GM21515 (cell line): ENCODE measurements around the gene TMIGD3.

Source experiments
- ATAC-seq: cut with Tn5 transposase; IDR thresholded peaks from one replicate; pipeline ENCODE4 v1.9.1; 2021; ENCODE audit not compliant: unreplicated experiment

The TMIGD3 gene

GRCh38 chr1:111507411-111508201 lies 4.2 kb upstream of the TMIGD3 start:
- peak; percentile 44 for ATAC-seq

GRCh38 chr1:111506561-111506960 lies 3.1 kb upstream of the TMIGD3 start:
- ATAC-seq: no peak

GRCh38 chr1:111505641-111506119 lies 2.2 kb upstream of the TMIGD3 start:
- peak; percentile 56 for ATAC-seq

GRCh38 chr1:111504097-111504496 lies 664 bp upstream of the TMIGD3 start:
- ATAC-seq: no peak

- ATAC-seq: no peak
These were observed 1.8 kb downstream of the TMIGD3 start for GRCh38 chr1:111501645-111502044.

GRCh38 chr1:111499026-111499785 lies 4.2 kb downstream of the TMIGD3 start:
- no peak for ATAC-seq

- no peak for ATAC-seq
These were observed 5.8 kb downstream of the TMIGD3 start for GRCh38 chr1:111497592-111497991.

- ATAC-seq: no peak
These were observed 7.0 kb downstream of the TMIGD3 start for GRCh38 chr1:111496398-111496797.

GRCh38 chr1:111491070-111491469 lies 12.4 kb downstream of the TMIGD3 start:
- ATAC-seq: no peak

- ATAC-seq: no peak
These were observed 13.2 kb downstream of the TMIGD3 start for GRCh38 chr1:111490220-111490619.

- no peak for ATAC-seq
These were observed 13.8 kb downstream of the TMIGD3 start for GRCh38 chr1:111489604-111490003.

GRCh38 chr1:111488669-111489068 lies 14.8 kb downstream of the TMIGD3 start:
- no peak for ATAC-seq

- ATAC-seq: no peak
These were observed 16.3 kb downstream of the TMIGD3 start for GRCh38 chr1:111487133-111487532.

- ATAC-seq: no peak
These were observed 17.0 kb downstream of the TMIGD3 start for GRCh38 chr1:111486431-111486830.

GRCh38 chr1:111484391-111485026 lies 18.9 kb downstream of the TMIGD3 start:
- no peak for ATAC-seq

- no peak for ATAC-seq
These were observed 19.6 kb downstream of the TMIGD3 start for GRCh38 chr1:111483876-111484275.

GRCh38 chr1:111483166-111483565 lies 20.3 kb downstream of the TMIGD3 start:
- no peak for ATAC-seq

- no peak for ATAC-seq
These were observed 21.8 kb downstream of the TMIGD3 start for GRCh38 chr1:111481387-111482221.

- no peak for ATAC-seq
These were observed 22.8 kb downstream of the TMIGD3 start for GRCh38 chr1:111480674-111481073.

GRCh38 chr1:111476761-111477309 lies 26.6 kb downstream of the TMIGD3 start:
- peak; percentile 66 for ATAC-seq
